Lung (tissue), 12 donors: ENCODE results near the gene SLC12A2. TPM values are rescaled to one million over a fixed set of nuclear protein-coding genes. Genes with fewer than 3 reads are reported as not detected.

Experiments used
- ATAC-seq: fragments of 200-7000 bp; cut with Tn5 transposase; one replicate; pipeline ENCODE4 v1.9.1; 2020; ENCODE audit warnings: moderate number of reproducible peaks; ENCODE audit not compliant: insufficient read depth, low FRiP score
- DNase-seq, 3 donors: peaks; one replicate each; pipeline ENCODE4 v3.0.0-alpha.2; 2013 to 2017
- H3K27ac ChIP-seq, 2 donors: one replicate each; pipeline ENCODE4 v1.5.1; 2013; ENCODE audit warnings: mild to moderate bottlenecking in 2 of 2, moderate library complexity in 2 of 2, control low read depth in 1 of 2, inconsistent platforms in 1 of 2, low read depth in 1 of 2, low read length in 1 of 2
- H3K27me3 ChIP-seq, 3 donors: one replicate each; pipeline ENCODE4 v1.5.1; 2013; ENCODE audit warnings: low read length in 2 of 3; ENCODE audit not compliant: control insufficient read depth in 3 of 3, insufficient read depth in 3 of 3
- H3K36me3 ChIP-seq, 4 donors: one replicate each; pipeline ENCODE4 v1.5.1; 2013; ENCODE audit warnings: low read length in 4 of 4, mild to moderate bottlenecking in 1 of 4, moderate library complexity in 1 of 4; ENCODE audit not compliant: control insufficient read depth in 4 of 4, insufficient read depth in 4 of 4
- H3K4me1 ChIP-seq, 5 donors: one replicate each; pipeline ENCODE4 v1.5.1; 2013; ENCODE audit warnings: low read length in 5 of 5, mild to moderate bottlenecking in 2 of 5, moderate library complexity in 1 of 5; ENCODE audit not compliant: control insufficient read depth in 5 of 5, insufficient read depth in 5 of 5
- H3K4me3 ChIP-seq: one replicate; pipeline ENCODE4 v1.5.1; 2013; ENCODE audit warnings: mild to moderate bottlenecking, control low read depth, moderate library complexity
- H3K9ac ChIP-seq, 2 donors: one replicate each; pipeline ENCODE4 v1.5.1; 2013; ENCODE audit warnings: low read length in 2 of 2, control low read depth in 1 of 2; ENCODE audit not compliant: insufficient read depth in 1 of 2
- H3K9me3 ChIP-seq, 4 donors: one replicate each; pipeline ENCODE4 v1.5.1; 2013; ENCODE audit warnings: low read length in 3 of 4, mild to moderate bottlenecking in 1 of 4, moderate library complexity in 1 of 4; ENCODE audit not compliant: control insufficient read depth in 4 of 4, insufficient read depth in 3 of 4
- CTCF ChIP-seq: IDR thresholded peaks from 2 replicates; pipeline ENCODE4 v1.5.1; 2012; ENCODE audit warnings: mild to moderate bottlenecking; ENCODE audit errors: control extremely low read depth, extremely low read depth
- WGBS, 2 donors: extraction: QIAGEN DNeasy Blood & Tissue Kit; methylation state at CpG; one replicate each; pipeline ENCODE4 v1.1.7; 2013; 5-methylcytosine and 5-hydroxymethylcytosine counted together
- polyA plus RNA-seq, 2 donors: library from polyadenylated mRNA; stranded (reverse); fragments of 200-250 nt; gene quantifications; one replicate each; pipeline ENCODE4 v1.2.1, GENCODE V29; 2013
- total RNA-seq, 2 donors: library from RNA; depleted of rRNA in 1 of 2; stranded (reverse); fragments of >200 nt in 1 of 2; gene quantifications; one replicate each; pipeline ENCODE4 v1.2.1, GENCODE V29; 2014 to 2021
- donor health status: control.
- donor health status: control.
- donor health status: Bipolar disorder and iron deficiency.
- donor health status: healthy.
- donor health status: DM: yes; HTN: yes; CAD: no.

SLC12A2 gene
- total and polyA plus RNA-seq, 4 donors, result 2.8 to 87.1 (median 16.4) TPM

GRCh38 chr5:128213833-128214232 lies 130.3 kb downstream of the SLC12A2 start:
- TF ChIP-seq CTCF, result no peak
- H3K4me3 ChIP-seq, result no peak overlapping the region
- no peaks in the 10 kb centered on the region for H3K9me3 ChIP-seq
- H3K27ac ChIP-seq, result no peak overlapping the region
- ATAC-seq (no peak), DNase-seq (no peak)
- 70 to 76% methylated on average over 5 of the region's 5 CpGs for WGBS, 2 donors
- no peaks in the 10 kb centered on the region for H3K36me3 ChIP-seq
- no peaks in the 10 kb centered on the region for H3K27me3 ChIP-seq
- no peak overlapping the region for H3K9ac ChIP-seq
- H3K4me1 ChIP-seq, result peaks cover 0 to 6% (median 0%) of the 10 kb centered on the region in 5 donors

GRCh38 chr5:128216285-128216684 lies 132.7 kb downstream of the SLC12A2 start:
- no peak for TF ChIP-seq CTCF
- Histone ChIP-seq H3K4me3 (no peak overlapping the region), H3K27me3 (no peaks in the 10 kb centered on the region), H3K9ac (no peak overlapping the region), H3K9me3 (no peaks in the 10 kb centered on the region), H3K27ac (no peak overlapping the region), H3K4me1 (peaks cover 0 to 6% (median 0%) of the 10 kb centered on the region in 5 donors), H3K36me3 (no peaks in the 10 kb centered on the region)
- DNase-seq, result no peak
- WGBS, 2 donors, result 93 to 95% methylated on average over 7 of the region's 7 CpGs
- no peak for ATAC-seq

GRCh38 chr5:128216860-128217531 lies 133.4 kb downstream of the SLC12A2 start:
- DNase-seq (no peak), ATAC-seq (no peak)
- H3K27ac ChIP-seq, result peak overlapping the region in 1 of 2 donors; percentile 75
- 76 to 77% methylated on average over 15 of the region's 15 CpGs for WGBS, 2 donors
- H3K9me3 ChIP-seq, result no peaks in the 10 kb centered on the region
- no peak overlapping the region for H3K4me3 ChIP-seq
- H3K9ac ChIP-seq, result no peak overlapping the region
- TF ChIP-seq CTCF, result no peak
- H3K4me1 ChIP-seq, result peaks cover 0 to 6% (median 0%) of the 10 kb centered on the region in 5 donors
- no peaks in the 10 kb centered on the region for H3K36me3 ChIP-seq
- H3K27me3 ChIP-seq, result no peaks in the 10 kb centered on the region

- H3K36me3 ChIP-seq, result no peaks in the 10 kb centered on the region
- TF ChIP-seq CTCF, result no peak
- ATAC-seq, result no peak
- no peak overlapping the region for H3K4me3 ChIP-seq
- 93 to 100% methylated on average over 2 of the region's 2 CpGs for WGBS, 2 donors
- H3K9me3 ChIP-seq, result no peaks in the 10 kb centered on the region
- no peak overlapping the region for H3K27ac ChIP-seq
- H3K27me3 ChIP-seq, result no peaks in the 10 kb centered on the region
- no peak for DNase-seq
- H3K4me1 ChIP-seq, result peaks cover 0 to 6% (median 0%) of the 10 kb centered on the region in 5 donors
- H3K9ac ChIP-seq, result no peak overlapping the region
Observed at GRCh38 chr5:128220841-128221240, 137.3 kb downstream of the SLC12A2 start.
